Tibial artery (tissue), 4 donors: ENCODE results near the gene DSC1.

Experiments
- DNase-seq, 2 donors: peaks; one replicate each; pipeline ENCODE4 v3.0.0-alpha.2; 2019
- H3K27ac ChIP-seq, 2 donors: fragments of 200-600 bp; sonication (generic) in 1 of 2; 1 replicate in 1 of 2; 2 replicates in 1 of 2; pipeline ENCODE4 v1.5.1; 2018 to 2019; ENCODE audit warnings: mild to moderate bottlenecking in 1 of 2
- H3K27me3 ChIP-seq, 2 donors: fragments of 200-600 bp; sonication (generic) in 1 of 2; one replicate each; pipeline versions ENCODE4 v1.5.1 to v1.6.0; 2016 to 2019
- H3K36me3 ChIP-seq, 3 donors: fragments of 200-600 bp; sonication (generic) in 2 of 3; one replicate each; pipeline ENCODE4 v1.5.1; 2016 to 2019; ENCODE audit warnings: mild to moderate bottlenecking in 2 of 3
- H3K4me1 ChIP-seq, 4 donors: fragments of 200-600 bp; sonication (generic) in 2 of 4; 1 replicate in 3 of 4; 2 replicates in 1 of 4; pipeline ENCODE4 v1.5.1; 2016 to 2019
- H3K4me3 ChIP-seq, 2 donors: fragments of 200-600 bp; sonication (generic) in 1 of 2; 1 replicate in 1 of 2; 2 replicates in 1 of 2; pipeline ENCODE4 v1.5.1; 2018 to 2019; ENCODE audit warnings: mild to moderate bottlenecking in 2 of 2
- H3K9me3 ChIP-seq, 3 donors: fragments of 200-600 bp; sonication (generic) in 1 of 3; one replicate each; pipeline ENCODE4 v1.5.1; 2016 to 2019
- intact Hi-C: fragments of 100-400 bp; cut with DNase I; formaldehyde crosslinking; loops from one replicate; pipeline ENCODE4 v1.15.0; 2023; ENCODE audit warnings: low total_unique reads
- TF ChIP-seq, protein P1 (sequence below), 2 experiments: fragments of 200-600 bp in 1 of 2; fragments of 450-650 bp in 1 of 2; IDR thresholded peaks; one replicate each; pipeline ENCODE4 v1.5.1; 2017 to 2019; ENCODE audit warnings: antibody characterized with exemption in 2 of 2, mild to moderate bottlenecking in 1 of 2, moderate library complexity in 1 of 2

Gene DSC1

DNA sequence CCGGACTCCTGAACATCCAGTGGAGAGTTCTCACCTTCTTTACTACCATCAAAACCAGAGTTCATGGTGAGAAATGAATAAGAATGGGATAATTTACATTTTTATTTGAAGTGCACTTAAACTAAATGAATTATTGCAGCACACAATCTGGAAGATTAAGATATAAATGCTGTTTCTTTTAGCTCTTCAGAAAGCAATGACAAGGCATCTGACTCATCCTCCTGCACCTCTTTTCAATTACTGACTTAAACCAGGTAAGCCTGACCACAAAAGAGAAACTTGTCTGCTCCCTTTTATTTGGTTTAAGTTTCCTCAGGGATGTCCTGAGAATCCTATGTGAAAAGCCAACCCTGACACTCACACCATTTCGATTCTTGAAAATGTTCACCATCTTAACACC is 59.7 kb downstream of the DSC1 start:
- peaks cover 0 to 16% (median 15%) of the 10 kb centered on the region in 4 donors for H3K4me1 ChIP-seq
- intact Hi-C loops: no loop called here
- H3K9me3 ChIP-seq: no peaks in the 10 kb centered on the region
- no peak overlapping the region for H3K4me3 ChIP-seq
- H3K36me3 ChIP-seq: no peaks in the 10 kb centered on the region
- H3K27ac ChIP-seq: no peak overlapping the region
- TF ChIP-seq, protein P1, sequence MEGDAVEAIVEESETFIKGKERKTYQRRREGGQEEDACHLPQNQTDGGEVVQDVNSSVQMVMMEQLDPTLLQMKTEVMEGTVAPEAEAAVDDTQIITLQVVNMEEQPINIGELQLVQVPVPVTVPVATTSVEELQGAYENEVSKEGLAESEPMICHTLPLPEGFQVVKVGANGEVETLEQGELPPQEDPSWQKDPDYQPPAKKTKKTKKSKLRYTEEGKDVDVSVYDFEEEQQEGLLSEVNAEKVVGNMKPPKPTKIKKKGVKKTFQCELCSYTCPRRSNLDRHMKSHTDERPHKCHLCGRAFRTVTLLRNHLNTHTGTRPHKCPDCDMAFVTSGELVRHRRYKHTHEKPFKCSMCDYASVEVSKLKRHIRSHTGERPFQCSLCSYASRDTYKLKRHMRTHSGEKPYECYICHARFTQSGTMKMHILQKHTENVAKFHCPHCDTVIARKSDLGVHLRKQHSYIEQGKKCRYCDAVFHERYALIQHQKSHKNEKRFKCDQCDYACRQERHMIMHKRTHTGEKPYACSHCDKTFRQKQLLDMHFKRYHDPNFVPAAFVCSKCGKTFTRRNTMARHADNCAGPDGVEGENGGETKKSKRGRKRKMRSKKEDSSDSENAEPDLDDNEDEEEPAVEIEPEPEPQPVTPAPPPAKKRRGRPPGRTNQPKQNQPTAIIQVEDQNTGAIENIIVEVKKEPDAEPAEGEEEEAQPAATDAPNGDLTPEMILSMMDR (IDR thresholded peaks at IDR 0.05): no peak
- no peak for DNase-seq
- H3K27me3 ChIP-seq: peaks cover 0 to 39% of the 10 kb centered on the region in 2 donors

DNA sequence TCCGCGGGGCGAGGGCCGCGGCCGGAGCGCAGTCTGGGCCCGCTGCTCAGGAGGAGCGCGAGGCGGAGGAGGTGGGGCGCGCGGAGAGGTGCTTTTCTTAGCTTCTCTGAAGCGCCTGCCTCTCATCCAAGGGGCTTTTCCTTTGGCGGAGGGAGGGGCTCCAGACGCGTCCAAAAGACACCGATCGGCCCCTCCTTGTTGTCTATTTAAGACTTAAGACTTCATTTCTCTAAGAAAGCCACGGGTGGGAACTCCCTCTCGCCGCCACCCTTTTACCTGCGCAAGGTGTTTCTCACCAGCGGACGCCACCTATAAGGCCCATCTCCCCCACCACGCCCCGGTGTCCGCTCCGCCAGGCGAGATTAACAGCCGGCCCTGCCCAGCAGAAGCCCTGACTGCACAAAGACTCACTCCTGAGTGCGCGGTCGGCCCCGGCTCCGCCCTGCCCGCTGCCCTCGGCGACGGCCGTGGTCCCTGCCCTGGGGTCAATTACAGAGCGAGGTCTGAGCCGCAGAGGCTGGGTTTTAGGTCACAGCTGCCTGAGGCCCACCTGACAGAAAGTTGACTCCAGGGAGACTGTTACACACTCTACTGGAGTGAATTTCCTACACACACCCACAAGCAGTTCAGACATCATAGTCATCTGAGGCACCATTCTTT is 60.5 kb downstream of the DSC1 start, which contains the start of gene DSC2:
TSS of gene DSC2 (minus strand) at position 397 of the 660 bp plus-strand sequence. CDS start 450 bp downstream, outside the sequence.
- intact Hi-C loops: no loop called here
- TF ChIP-seq, protein P1 (IDR thresholded peaks at IDR 0.05): no peak
- peak within 1 kb of the TSS; percentile 21 to 42 for H3K27ac ChIP-seq
- H3K4me1 ChIP-seq: peaks cover 0 to 16% (median 15%) of the 10 kb centered on the region in 4 donors
- H3K4me3 ChIP-seq: peak within 1 kb of the TSS; percentile 45 to 56
- H3K27me3 ChIP-seq: peaks cover 0 to 39% of the 10 kb centered on the region in 2 donors
- peak in 1 of 2 donors; percentile 22 for DNase-seq
- no peaks in the 10 kb centered on the region for H3K9me3 ChIP-seq
- H3K36me3 ChIP-seq: no peaks in the 10 kb centered on the region

DNA sequence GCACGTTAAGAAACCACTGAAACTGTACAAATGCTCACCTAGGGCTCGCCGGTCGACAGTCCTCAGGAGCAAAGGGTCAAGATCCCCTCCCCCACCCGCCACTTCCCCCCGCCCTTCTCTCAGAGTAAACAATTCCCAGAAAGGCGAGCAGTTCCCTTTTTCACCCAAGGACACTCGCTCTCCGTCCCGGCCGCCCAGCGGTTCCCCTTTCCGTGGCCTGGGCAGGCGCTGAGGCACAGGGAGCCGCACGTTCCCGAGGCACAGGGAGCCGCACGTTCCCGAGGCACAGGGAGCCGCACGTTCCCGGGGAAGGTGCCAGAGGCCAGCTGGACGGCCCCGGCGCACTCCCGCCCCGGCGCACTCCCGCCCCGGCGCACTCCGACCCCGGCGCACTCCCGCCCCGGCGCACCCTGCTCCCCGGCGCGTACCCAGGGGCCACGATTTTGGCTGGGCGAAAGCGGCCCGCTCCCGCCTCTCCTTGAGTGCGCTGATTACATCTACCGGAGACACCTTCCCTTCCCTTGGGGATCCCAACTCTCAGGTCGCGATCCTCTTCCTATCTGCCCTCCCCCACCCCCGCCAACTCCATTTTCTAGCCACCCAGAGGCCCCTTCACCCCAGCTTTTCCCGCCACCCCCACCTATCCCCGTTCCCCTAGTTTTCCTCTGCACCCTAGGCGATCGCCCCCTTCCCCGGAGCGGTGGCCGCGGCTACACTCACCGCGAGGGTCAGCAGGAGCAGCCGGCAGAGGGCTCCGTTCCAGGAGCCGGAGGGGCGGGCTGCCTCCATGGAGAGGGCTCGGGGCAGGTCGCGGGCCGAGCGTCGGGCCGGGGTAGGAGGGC is 61.3 kb downstream of the DSC1 start:
- peaks cover 0 to 39% of the 10 kb centered on the region in 2 donors for H3K27me3 ChIP-seq
- TF ChIP-seq, protein P1 (IDR thresholded peaks at IDR 0.05): no peak
- H3K36me3 ChIP-seq: no peaks in the 10 kb centered on the region
- peak overlapping the region; percentile 21 to 42 for H3K27ac ChIP-seq
- peak; percentile 57 to 74 for DNase-seq
- intact Hi-C loops: no loop called here
- no peaks in the 10 kb centered on the region for H3K9me3 ChIP-seq
- peak overlapping the region; percentile 45 to 56 for H3K4me3 ChIP-seq
- peaks cover 0 to 16% (median 15%) of the 10 kb centered on the region in 4 donors for H3K4me1 ChIP-seq

DNA sequence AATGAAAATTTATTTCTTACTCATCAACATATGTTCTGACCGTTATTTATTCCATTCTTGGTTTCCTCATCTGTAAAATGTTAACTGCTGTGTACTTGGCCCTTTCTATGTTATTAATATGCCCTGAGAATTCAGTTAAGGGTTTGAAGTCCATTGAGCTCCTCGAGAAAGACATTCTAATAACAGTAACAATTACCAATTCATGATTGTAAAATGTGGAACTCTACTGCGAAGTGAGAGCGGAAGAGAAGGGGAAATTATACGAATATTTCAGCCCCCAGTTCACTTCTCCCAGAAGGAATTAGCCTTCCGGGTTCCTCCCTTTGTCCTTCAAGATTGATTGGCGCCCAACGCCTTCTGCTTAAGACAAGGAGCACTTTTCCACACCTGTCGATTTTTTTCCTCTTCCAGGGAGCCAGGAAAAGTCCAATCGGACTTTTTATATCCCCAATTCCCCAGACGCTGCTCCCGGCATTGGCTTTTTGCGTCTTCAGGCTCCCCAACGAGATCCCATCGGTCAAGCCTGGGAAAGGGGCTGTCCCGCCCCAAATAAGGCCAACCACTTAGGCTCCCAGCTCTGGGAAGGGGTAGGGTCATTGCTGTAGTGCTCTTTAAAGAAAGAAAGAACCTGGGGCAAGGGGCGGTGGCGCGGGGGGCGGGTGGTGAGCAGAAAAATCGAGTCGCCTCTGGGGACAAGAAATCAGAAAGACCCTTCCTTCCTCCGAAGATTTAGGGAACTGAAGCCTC is 62.0 kb downstream of the DSC1 start:
- H3K36me3 ChIP-seq: no peaks in the 10 kb centered on the region
- H3K9me3 ChIP-seq: no peaks in the 10 kb centered on the region
- H3K4me3 ChIP-seq: peak overlapping the region; percentile 45 to 56
- DNase-seq: no peak
- peaks cover 0 to 39% of the 10 kb centered on the region in 2 donors for H3K27me3 ChIP-seq
- intact Hi-C loops: no loop called here
- peaks cover 0 to 16% (median 15%) of the 10 kb centered on the region in 4 donors for H3K4me1 ChIP-seq
- TF ChIP-seq, protein P1 (IDR thresholded peaks at IDR 0.05): no peak
- H3K27ac ChIP-seq: peak overlapping the region; percentile 21

DNA sequence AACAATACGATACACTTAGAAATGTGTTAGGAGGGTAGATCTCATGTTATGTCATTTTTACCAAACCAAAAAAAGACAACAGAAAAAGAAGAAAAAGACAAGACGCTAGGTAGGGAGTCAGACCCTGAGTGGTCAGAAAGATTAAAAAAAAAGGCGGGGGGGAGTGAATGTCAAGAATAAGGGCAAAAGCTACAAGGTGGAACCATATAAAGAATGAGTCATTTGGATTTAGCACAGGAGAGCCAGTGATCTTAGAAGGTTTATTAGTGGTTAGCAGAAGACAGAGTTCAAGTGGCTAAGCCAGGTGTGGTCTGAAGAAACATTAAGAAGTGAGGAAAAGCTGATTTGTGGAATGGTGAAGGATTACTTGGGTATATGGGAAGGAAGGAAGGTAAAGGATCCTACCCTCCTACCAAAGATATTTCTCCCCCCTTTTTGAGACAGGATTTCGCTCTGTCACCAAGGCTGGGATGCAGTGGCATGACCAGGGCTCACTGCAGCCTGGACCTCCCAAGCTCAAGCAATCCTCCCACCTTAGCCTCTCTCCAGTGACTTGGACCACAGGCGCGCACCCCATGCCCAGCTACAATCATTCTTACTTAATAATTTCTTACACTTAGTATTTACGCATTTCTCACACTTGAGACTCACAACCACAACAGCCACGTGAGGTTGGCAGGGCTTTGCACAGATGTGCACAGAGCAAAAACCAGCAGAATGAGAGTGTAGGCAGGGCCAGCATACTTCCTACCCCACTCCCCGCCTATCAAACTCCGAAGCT is 63.0 kb downstream of the DSC1 start:
- Histone ChIP-seq H3K4me1 (peaks cover 0 to 16% (median 15%) of the 10 kb centered on the region in 4 donors), H3K9me3 (no peaks in the 10 kb centered on the region), H3K36me3 (no peaks in the 10 kb centered on the region), H3K27me3 (peaks cover 0 to 39% of the 10 kb centered on the region in 2 donors), H3K4me3 (no peak overlapping the region), H3K27ac (no peak overlapping the region)
- DNase-seq: no peak
- TF ChIP-seq, protein P1 (IDR thresholded peaks at IDR 0.05): no peak
- intact Hi-C loops: no loop called here
